Activated T-helper 1 cell treated with anti-CD3 and anti-CD28 coated beads, Interleukin-12 subunit alpha, Interleukin-12 subunit beta, Interleukin-2, Interleukin-4 antibody, amounts not matched to agents 30 ng/mL and 10 ng/mL and 1 ng/mL, durations not matched to agents 14 hours and 24 hours and 36 hours (primary cell): ENCODE data around the gene RFTN1. TPM values are rescaled to one million over a fixed set of nuclear protein-coding genes. Genes with fewer than 3 reads are reported as not detected.

ENCODE experiments used
- DNase-seq: peaks from one replicate; pipeline ENCODE4 v3.0.0; 2021; ENCODE audit warnings: low spot score
- H3K27ac Mint-ChIP-seq: one replicate; pipeline ENCODE4 v1.8.0; 2021; ENCODE audit warnings: mild to moderate bottlenecking, mixed read lengths
- H3K27me3 Mint-ChIP-seq: one replicate; pipeline ENCODE4 v1.8.0; 2022; ENCODE audit warnings: mild to moderate bottlenecking, moderate library complexity, mixed read lengths; ENCODE audit not compliant: insufficient read depth
- H3K36me3 Mint-ChIP-seq: one replicate; pipeline ENCODE4 v1.8.0; 2021; ENCODE audit warnings: low read depth, mixed read lengths
- H3K4me1 Mint-ChIP-seq: one replicate; pipeline ENCODE4 v1.8.0; 2021; ENCODE audit warnings: low read depth, mixed read lengths
- H3K4me3 Mint-ChIP-seq: one replicate; pipeline ENCODE4 v1.8.0; 2021; ENCODE audit warnings: mild to moderate bottlenecking, moderate library complexity, mixed read lengths
- H3K9me3 Mint-ChIP-seq: one replicate; pipeline ENCODE4 v1.8.0; 2021; ENCODE audit warnings: mixed read lengths
- intact Hi-C: fragments of 100-400 bp; cut with micrococcal nuclease; formaldehyde crosslinking; loops from one replicate; pipeline ENCODE4 v1.15.1; 2024
- total RNA-seq: library from RNA; stranded (reverse); gene quantifications from 2 replicates; pipeline ENCODE4 v1.2.3, GENCODE V29; 2022

RFTN1 gene
- total RNA-seq, 1 donor from 2014 or later: 97.8 TPM

DNA sequence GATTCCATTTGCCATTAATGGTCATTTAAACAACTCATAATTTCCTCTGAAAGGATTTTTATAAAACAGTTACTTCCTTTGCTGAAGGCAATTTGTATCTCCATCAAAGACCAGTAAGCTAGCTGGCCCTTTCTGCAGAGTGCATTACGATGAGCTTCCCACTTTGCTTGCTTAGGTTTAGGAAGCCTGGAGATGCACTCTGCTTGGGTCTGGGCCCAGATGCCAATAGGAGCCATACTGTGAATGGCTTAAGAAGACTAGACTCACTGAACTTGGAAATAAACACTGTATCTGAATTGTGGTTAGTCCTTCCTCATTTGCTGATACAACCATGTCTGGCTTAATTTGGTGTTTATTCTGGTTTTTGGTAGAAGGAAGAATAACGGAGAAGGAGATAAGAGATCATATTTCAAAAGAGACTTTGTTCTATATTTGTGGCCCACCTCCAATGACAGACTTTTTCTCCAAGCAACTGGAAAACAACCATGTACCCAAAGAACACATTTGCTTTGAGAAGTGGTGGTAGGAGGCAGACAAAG is 210.4 kb downstream of the RFTN1 start:
- Mint-ChIP-seq H3K36me3 (peaks cover 62% of the 10 kb centered on the region), H3K9me3 (no peaks in the 10 kb centered on the region), H3K27ac (peak overlapping the region; percentile 95), H3K4me3 (peak overlapping the region; percentile 87), H3K27me3 (no peaks in the 10 kb centered on the region), H3K4me1 (peaks cover 96% of the 10 kb centered on the region)
- DNase-seq: no peak
- intact Hi-C loops: loop anchor here (10.0 kb wide), 1 partner anchor 722 kb away; no protein-coding TSS in a partner anchor

DNA sequence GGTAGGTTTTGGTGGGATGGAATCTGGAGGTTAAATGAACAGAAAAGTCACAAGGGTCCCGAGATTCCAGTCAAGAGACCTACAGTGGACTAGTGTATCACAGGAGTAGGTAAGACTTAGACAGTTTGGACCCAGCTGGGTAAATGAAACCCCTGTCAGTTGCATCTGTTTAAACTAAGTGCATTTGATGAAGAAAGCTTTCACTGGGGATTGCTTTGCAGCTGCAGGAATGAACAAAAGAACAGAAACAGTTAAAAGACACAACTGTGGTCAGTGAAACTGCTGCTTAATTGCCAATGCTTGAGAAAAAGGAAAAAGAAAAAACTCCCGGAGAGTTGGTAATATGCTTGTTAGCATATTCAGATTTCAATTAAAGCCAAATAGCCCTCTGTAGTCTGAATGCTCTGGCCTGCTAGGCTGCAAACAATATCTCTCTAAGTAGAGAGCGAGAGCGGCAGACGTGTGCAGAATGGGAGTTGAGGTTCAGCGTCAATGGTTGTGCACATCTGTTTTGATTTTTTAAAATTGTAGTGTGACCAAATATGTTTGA is 211.3 kb downstream of the RFTN1 start:
- no peak for DNase-seq
- H3K36me3 Mint-ChIP-seq: peaks cover 60% of the 10 kb centered on the region
- H3K9me3 Mint-ChIP-seq: no peaks in the 10 kb centered on the region
- no peaks in the 10 kb centered on the region for H3K27me3 Mint-ChIP-seq
- peak overlapping the region; percentile 87 for H3K4me3 Mint-ChIP-seq
- intact Hi-C loops: loop anchor here (10.0 kb wide), 1 partner anchor 723 kb away; no protein-coding TSS in a partner anchor
- peaks cover 96% of the 10 kb centered on the region for H3K4me1 Mint-ChIP-seq
- peak overlapping the region; percentile 95 for H3K27ac Mint-ChIP-seq

DNA sequence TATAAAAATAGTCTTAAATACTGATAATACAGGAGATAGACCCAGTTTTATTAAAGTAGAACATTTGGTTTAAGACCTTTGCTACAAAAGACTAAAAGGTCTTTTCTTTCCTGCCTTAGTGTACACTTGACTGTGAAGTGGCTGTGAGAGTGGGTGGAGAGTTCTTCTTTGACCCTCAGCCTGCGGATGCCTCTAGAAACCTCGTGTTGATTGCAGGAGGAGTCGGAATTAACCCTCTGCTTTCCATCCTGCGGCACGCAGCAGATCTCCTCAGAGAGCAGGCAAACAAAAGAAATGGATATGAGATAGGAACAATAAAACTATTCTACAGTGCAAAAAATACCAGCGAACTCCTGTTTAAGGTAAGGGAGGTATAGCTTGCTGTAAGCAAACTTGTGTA is 212.0 kb downstream of the RFTN1 start:
- H3K36me3 Mint-ChIP-seq: peaks cover 59% of the 10 kb centered on the region
- no peaks in the 10 kb centered on the region for H3K9me3 Mint-ChIP-seq
- intact Hi-C loops: loop anchor here (1.0 to 10.0 kb wide), 5 partner anchors 8 to 723 kb away; partner anchors contain the start of gene RFTN1
- peak overlapping the region; percentile 95 for H3K27ac Mint-ChIP-seq
- H3K27me3 Mint-ChIP-seq: no peaks in the 10 kb centered on the region
- peak overlapping the region; percentile 87 for H3K4me3 Mint-ChIP-seq
- peaks cover 96% of the 10 kb centered on the region for H3K4me1 Mint-ChIP-seq
- no peak for DNase-seq

DNA sequence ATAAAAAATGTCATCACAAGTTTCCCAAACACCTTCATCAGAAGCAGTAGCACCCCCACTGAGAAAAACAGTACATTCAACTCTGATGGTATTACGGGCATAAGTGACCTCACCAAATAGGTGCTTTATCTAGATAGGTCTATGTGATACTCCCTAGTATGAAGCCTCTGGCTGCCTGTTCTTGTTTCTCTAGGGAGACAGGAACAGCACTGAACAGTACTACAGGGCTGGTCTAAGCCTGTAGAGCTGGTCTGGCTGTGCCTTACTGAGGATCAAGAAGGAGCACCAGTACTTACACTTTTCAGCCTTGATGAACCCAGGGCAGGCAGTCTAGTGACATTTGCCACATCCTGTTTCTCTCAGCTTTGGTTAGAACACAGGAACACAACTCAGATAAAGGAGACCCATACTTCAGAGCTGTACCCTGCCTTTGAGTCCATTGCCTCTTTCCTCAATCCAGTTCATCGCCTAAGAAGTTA is 212.6 kb downstream of the RFTN1 start:
- peaks cover 59% of the 10 kb centered on the region for H3K36me3 Mint-ChIP-seq
- H3K9me3 Mint-ChIP-seq: no peaks in the 10 kb centered on the region
- H3K4me1 Mint-ChIP-seq: peaks cover 96% of the 10 kb centered on the region
- H3K4me3 Mint-ChIP-seq: peak overlapping the region; percentile 87
- no peaks in the 10 kb centered on the region for H3K27me3 Mint-ChIP-seq
- DNase-seq: peak; percentile 63
- H3K27ac Mint-ChIP-seq: peak overlapping the region; percentile 95
- intact Hi-C loops: loop anchor here (1.0 to 10.0 kb wide), 5 partner anchors 8 to 724 kb away; partner anchors contain the start of gene RFTN1

DNA sequence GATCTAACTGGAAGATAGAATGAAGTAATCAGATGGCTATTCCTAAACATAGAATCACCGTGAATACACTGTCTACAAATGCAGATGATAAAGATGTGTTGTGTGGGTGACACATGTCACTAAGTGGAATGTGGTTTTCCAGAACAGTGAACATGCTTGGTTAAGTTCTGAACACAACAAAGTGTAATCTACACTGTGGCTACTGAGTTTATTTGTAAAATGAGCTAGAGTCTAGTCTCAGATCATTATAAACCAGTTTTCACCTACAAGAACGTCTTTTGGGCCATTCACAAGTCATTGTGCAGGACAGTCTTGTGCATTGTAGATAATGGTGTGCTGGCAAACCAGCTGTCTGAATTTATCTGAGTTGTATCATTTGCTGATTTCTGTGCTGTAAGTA is 213.2 kb downstream of the RFTN1 start:
- no peak for DNase-seq
- H3K27ac Mint-ChIP-seq: peak overlapping the region; percentile 95
- peaks cover 59% of the 10 kb centered on the region for H3K36me3 Mint-ChIP-seq
- no peaks in the 10 kb centered on the region for H3K27me3 Mint-ChIP-seq
- H3K4me1 Mint-ChIP-seq: peaks cover 96% of the 10 kb centered on the region
- peak overlapping the region; percentile 8 for H3K4me3 Mint-ChIP-seq
- H3K9me3 Mint-ChIP-seq: no peaks in the 10 kb centered on the region
- intact Hi-C loops: loop anchor here (2.0 to 10.0 kb wide), 3 partner anchors 14 to 724 kb away; partner anchors contain the start of gene RFTN1

DNA sequence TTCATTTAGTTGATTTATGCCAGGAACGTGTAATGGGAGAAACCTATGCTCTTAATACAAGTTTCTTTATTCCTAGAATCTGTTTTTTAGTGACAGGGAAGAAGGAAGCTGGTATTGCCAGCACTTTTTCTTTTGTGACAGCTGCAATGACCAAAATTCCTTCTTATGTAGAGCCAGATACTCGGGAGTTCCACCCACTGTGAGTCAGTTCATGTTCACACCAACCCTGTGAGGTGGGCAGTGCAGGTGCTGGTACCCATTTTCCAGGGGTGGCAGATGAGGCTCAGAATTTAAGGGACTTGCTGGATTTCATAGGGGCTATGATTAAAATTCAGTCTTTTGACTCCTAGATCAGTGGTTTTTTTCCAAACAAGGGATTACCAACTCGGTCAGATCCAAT is 213.8 kb downstream of the RFTN1 start:
- Mint-ChIP-seq H3K4me3 (peak overlapping the region; percentile 43), H3K27ac (peak overlapping the region; percentile 95), H3K27me3 (no peaks in the 10 kb centered on the region), H3K9me3 (peaks cover 1% of the 10 kb centered on the region), H3K4me1 (peaks cover 95% of the 10 kb centered on the region), H3K36me3 (peaks cover 59% of the 10 kb centered on the region)
- DNase-seq: no peak
- intact Hi-C loops: loop anchor here (2.0 to 10.0 kb wide), 4 partner anchors 13 to 935 kb away; partner anchors contain the start of gene RFTN1

DNA sequence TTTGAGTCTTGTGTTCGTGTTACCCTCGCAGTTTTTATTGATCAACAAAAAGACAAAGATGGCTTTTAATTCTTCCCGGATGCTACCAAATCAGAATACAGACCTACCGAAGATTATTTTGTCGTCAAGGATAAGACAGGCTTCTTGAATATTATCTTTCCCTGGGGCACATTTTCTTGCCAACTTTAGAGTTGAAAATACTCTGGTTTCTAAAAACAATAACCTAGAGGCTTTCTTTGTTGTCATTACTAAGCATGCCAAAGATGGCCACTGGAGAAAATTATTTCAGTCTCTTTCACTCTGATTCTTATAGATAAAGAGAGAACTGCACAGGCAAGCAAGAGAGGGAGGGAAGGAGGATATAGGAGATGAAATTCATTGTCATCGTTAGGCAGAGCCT is 214.6 kb downstream of the RFTN1 start:
- Mint-ChIP-seq H3K4me3 (peak overlapping the region; percentile 43), H3K4me1 (peaks cover 91% of the 10 kb centered on the region), H3K36me3 (peaks cover 55% of the 10 kb centered on the region), H3K27ac (peak overlapping the region; percentile 80), H3K27me3 (no peaks in the 10 kb centered on the region), H3K9me3 (peaks cover 3% of the 10 kb centered on the region)
- no peak for DNase-seq
- intact Hi-C loops: loop anchor here (10.0 kb wide), 1 partner anchor 934 kb away; no protein-coding TSS in a partner anchor

DNA sequence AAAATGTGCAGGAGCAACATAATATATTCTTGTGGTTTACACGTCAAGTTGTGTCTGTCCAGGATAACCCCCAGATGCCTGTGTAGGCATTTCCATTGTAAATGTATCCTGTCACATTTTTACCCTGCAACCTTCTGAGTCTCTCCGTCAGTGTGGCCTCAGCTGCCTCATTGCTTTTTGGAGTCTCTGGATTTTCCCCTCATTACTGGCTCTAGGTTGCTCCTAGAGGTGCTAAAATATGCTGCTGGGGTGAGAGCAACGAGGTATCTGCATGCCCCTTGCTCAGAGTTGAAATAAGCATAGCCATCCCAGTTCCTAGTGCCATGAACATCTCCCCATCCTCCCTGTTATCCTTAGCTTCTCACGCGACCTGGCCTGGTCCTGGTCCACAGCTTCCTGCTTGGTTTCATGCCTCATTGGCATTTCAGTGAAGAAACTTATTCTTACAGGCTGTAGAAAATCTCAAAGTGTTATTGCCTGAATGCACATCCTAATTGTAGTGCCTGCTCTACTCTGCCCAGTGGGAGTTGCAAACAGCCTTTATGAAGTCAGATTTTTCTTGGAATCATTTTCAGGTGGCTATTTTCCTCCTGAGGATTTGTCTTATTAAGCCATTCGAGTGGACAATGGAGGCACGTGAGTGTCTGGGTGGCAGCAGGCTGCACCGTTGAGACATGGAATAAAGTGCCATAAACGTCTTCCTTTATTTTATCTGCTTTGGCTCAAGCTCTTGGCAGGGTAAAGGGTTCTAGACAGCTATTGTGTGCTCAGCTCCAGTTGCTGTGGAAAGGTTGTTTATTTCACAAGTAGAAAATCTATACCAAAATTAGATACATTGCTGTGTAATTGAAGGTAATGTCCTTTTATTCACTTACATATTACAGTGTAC is 215.3 kb downstream of the RFTN1 start:
- intact Hi-C loops: loop anchor here (10.0 kb wide), 1 partner anchor 933 kb away; no protein-coding TSS in a partner anchor
- Mint-ChIP-seq H3K27me3 (no peaks in the 10 kb centered on the region), H3K36me3 (peaks cover 58% of the 10 kb centered on the region), H3K9me3 (peaks cover 9% of the 10 kb centered on the region), H3K4me3 (peak overlapping the region; percentile 46), H3K27ac (peak overlapping the region; percentile 80), H3K4me1 (peaks cover 87% of the 10 kb centered on the region)
- no peak for DNase-seq

DNA sequence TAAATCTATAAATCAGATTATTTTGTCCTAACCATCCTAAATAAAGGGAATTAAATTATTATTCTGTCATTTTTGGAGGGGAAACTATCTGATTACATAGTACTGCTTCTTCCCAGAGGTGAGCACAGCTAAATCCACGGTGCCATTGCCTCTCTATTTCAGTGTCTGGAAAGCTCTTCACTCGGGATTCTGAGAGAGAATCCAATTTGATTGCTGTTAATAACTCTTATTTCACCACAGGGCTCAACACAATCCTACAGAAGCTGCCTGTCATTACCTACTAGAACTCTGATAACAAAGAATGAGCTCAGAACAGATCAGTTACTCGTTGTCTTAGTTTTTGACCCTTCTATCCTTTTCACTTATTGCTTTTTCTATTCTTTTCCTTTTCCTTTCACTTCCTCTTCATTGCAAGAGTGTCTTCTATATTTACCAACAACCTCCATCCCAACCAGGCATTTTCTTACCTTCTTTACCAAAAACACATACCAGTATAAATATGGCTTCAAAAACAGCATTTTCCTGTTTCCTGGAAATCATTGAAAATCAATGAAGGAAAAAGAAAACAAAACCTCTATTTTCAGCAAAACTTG is 218.1 kb downstream of the RFTN1 start:
- H3K4me3 Mint-ChIP-seq: peak overlapping the region; percentile 36
- intact Hi-C loops: loop anchor here (10.0 kb wide), 1 partner anchor 931 kb away; no protein-coding TSS in a partner anchor
- H3K4me1 Mint-ChIP-seq: peaks cover 83% of the 10 kb centered on the region
- no peak for DNase-seq
- no peaks in the 10 kb centered on the region for H3K27me3 Mint-ChIP-seq
- H3K27ac Mint-ChIP-seq: peak overlapping the region; percentile 64
- peaks cover 49% of the 10 kb centered on the region for H3K36me3 Mint-ChIP-seq
- peaks cover 14% of the 10 kb centered on the region for H3K9me3 Mint-ChIP-seq

DNA sequence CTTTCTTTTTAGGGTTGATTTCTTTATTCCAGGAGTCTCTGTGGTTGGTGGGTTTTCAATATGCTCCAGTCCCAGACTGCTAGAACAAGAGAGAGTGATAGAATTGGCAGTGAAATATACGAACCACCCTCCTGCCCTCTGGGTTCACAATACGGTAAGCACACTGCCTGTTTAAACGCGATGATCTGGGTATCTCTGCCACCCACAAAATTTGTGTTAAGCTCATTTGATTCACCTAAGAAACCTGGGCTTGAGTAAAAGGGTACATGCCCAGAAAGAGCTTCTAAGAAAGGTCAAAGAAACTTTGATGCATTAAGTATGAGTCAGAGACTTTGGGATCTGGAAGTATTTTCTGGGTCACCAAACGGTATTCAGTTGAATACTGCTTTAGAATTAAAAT is 218.7 kb downstream of the RFTN1 start:
- no peaks in the 10 kb centered on the region for H3K27me3 Mint-ChIP-seq
- H3K36me3 Mint-ChIP-seq: peaks cover 49% of the 10 kb centered on the region
- H3K9me3 Mint-ChIP-seq: peaks cover 14% of the 10 kb centered on the region
- peaks cover 83% of the 10 kb centered on the region for H3K4me1 Mint-ChIP-seq
- peak overlapping the region; percentile 77 for H3K27ac Mint-ChIP-seq
- DNase-seq: no peak
- H3K4me3 Mint-ChIP-seq: peak overlapping the region; percentile 64
- intact Hi-C loops: loop anchor here (5.0 to 10.0 kb wide), 2 partner anchors 547 to 930 kb away; no protein-coding TSS in a partner anchor

DNA sequence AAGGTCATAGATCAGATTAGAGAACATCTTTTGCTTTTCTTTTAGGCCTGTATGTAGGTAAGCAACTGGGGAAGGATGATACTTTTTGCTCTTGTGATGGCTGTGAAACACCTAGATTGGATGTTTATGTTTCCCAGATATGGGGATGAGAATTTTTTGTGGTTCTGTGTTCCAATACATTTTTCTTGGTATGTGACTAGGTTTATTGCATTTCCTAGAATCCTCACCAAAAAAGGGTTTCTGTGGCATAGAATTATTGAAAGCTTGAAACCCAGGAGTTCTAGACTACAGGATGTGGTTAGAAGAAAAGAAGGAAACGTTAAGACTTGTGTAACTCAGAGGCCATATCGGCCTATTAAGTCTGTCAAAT is 222.7 kb downstream of the RFTN1 start:
- Mint-ChIP-seq H3K4me1 (peaks cover 80% of the 10 kb centered on the region), H3K27me3 (no peaks in the 10 kb centered on the region), H3K4me3 (peak overlapping the region; percentile 91), H3K27ac (peak overlapping the region; percentile 80), H3K9me3 (peaks cover 14% of the 10 kb centered on the region), H3K36me3 (peaks cover 28% of the 10 kb centered on the region)
- intact Hi-C loops: loop anchor here (1.0 to 10.0 kb wide), 9 partner anchors 10 to 926 kb away; no protein-coding TSS in a partner anchor
- DNase-seq: no peak
